Activated CD4-positive, alpha-beta T cell treated with anti-CD3 and anti-CD28 coated beads for 24 hours (primary cell): ENCODE data around the gene CAMP.
"Not testable (repeated sequence)": the region's sequence is repeated elsewhere in the genome, so short reads cannot be mapped to it uniquely, and the experiment has no call there.

ENCODE experiments used
- DNase-seq, 2 donors: peaks; one replicate each; pipeline ENCODE4 v3.0.0-alpha.2; 2020; ENCODE audit warnings: low read depth in 2 of 2

Gene CAMP

DNA sequence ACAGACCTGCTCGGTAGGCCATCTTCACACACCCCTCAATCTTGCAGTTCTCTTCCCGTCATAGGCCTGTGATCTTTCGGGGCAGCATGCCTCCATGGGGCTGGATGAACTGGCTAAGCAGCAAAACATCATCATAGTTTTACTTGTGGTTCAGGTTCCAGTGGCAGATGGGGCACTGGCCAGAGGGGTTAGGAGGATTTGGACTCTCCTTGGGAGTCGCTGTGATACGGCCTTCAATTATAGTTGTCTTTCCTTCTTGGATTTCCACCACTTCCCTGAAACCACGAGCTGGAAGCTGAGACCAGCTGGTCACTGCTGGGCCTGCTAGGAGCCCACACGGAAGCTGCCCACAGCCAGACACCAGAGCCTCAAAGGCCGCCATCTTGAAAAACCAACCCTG is 33.3 kb downstream of the CAMP start:
- no peak for DNase-seq

DNA sequence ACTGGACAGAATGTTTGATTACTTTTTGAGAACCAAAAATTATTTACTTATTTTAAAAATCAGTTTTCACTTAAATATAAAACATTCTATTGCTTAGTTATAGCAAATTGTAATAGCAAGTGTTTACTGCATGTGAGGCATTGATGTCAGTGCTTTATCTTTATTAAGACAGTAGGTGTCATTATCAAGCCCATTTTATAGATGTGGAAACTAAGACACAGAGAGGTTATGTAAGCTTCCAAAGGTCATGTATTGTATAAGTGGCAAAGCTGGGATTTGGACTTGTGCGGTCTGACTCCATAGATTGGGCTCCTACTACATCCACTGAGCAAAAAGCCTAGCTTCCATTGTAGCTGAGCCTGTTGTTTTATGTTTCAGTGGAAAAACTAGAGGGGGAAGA is 35.2 kb downstream of the CAMP start:
- no peak for DNase-seq

DNA sequence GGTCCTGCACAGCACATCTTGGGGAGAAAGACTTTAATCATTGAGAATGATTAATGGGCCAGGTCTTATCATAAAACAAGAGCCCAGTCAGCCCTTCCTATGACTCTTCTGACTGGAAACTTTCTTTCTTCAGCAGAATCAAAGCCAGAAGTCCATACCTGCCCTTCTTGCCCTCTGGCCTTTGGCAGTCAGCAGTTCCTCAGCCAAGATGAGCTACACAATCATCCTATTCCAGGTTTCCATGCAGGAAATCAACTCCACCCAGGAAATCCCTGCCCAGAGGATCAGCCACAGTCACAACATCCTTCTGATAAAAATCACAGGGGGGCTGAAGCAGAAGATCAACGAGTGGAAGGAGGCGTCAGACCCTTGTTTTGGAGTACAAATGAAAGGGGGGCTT is 44.5 kb downstream of the CAMP start:
- DNase-seq = no peak

DNA sequence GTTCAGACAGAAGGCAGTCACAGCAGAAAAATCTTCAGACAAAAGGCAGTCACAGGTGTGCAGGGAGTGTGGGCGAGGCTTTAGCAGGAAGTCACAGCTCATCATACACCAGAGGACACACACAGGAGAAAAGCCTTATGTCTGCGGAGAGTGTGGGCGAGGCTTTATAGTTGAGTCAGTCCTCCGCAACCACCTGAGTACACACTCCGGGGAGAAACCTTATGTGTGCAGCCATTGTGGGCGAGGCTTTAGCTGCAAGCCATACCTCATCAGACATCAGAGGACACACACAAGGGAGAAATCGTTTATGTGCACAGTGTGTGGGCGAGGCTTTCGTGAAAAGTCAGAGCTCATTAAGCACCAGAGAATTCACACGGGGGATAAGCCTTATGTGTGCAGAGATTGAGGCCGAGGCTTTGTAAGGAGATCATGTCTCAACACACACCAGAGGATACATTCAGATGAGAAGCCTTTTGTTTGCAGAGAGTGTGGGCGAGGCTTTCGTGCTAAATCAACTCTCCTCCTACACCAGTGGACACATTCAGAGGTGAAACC is 45.2 kb downstream of the CAMP start:
- DNase-seq = peak; percentile 79 to 81

DNA sequence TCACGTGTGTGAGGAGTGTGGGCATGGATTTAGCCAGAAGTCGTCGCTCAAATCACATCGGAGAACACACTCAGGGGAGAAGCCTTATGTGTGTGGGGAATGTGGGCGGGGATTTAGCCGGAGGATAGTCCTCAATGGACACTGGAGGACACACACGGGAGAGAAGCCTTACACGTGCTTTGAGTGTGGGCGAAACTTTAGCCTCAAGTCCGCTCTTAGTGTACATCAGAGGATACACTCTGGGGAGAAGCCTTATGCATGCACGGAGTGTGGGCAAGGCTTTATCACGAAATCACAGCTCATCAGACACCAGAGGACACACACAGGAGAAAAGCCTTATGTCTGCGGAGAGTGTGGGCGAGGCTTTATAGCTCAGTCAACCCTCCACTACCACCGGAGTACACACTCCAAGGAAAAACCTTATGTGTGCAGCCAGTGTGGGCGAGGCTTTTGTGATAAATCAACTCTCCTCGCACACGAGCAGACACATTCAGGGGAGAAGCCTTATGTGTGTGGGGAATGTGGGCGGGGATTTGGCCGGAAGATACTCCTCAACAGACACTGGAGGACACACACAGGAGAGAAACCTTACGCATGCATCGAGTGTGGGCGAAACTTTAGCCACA is 45.8 kb downstream of the CAMP start:
- peak; percentile 35 to 45 for DNase-seq

DNA sequence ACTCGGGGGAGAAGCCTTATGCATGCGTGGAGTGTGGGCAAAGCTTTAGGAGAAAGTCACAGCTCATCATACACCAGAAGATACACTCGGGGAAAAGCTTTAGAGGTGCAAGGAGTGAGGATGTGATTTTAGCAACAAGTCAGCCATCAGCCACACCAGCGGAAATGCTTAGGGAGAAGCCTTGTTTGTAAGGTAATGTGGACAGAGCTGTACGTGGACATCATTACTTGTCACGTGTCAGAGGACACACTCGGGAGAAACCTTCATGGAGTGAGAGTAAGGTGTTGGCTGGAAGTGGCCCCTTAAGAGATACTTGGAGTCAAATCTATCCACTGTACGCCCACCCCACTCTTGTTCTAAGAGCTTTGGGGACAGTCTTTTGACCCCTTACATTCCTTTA is 46.3 kb downstream of the CAMP start:
- no peak for DNase-seq

DNA sequence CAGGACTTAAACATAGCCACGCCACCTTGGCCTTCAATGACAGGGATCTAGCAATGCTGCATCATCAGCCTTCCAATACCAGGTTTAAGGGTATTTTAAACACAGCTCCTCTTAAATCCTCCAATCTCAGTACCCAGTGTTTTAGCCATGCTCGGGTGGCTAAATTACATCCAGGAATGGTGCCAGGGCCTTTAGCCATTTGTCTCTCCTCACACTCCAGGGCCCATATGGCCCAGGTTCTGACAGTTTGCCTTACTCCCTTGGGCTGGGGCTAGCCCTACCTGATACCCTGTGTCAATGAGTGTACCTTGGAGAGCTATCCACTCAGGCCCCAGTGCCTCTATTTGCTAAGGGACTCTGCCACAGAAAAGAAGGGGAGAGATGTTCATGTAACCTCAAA is 47.0 kb downstream of the CAMP start:
- no peak for DNase-seq

DNA sequence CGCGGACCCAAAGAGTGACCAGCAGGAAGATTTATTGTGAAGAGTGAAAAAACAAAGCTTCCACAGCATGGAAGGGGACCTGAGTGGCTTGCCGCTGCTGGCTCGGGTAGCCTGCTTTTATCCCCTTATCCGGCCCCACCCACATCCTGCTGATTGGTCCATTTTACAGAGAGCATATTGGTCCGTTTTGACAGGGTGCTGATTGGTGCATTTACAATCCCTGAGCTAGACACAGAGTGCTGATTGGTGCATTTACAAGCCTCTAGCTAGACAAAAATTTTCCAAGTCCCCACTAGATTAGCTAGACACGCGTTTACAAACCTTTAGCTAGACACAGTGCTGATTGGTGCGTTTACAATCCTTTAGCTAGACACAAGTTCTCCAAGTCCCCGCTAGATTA is 47.9 kb downstream of the CAMP start:
- DNase-seq = not testable (repeated sequence)

DNA sequence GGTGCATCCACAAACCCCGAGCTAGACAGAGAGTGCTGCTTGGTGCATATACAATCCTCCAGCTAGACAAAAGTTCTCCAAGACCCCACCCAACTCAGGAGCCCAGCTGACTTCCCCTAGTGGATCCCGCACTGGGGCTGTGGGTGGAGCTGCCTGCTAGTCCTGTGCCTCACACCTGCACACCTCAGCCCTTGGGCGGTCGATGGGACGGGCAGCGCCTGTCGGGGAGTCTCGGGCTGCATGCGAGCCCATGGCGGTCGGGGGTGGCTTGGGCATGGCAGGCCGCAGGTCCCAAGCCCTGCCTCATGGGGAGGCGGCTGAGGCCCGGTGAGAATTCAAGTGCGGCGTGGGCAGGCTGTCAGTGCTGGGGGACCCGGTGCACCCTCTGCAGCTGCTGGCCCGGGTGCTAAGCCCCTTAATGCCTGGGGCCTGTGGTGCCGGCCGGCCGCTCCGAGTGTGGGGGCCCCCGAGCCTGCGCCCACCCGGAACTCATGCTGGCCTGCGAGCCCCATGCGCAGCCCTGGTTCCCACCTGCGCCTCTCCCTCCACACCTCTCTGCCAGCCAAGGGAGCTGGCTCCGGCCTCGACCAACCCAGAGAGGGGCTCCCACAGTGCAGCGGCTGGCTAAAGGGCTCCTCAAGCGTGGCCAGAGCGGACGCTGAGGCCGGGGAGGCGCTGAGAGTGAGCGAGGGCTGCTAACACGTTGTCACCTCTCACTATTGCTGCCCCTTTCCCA is 48.6 kb downstream of the CAMP start:
- DNase-seq = no peak

DNA sequence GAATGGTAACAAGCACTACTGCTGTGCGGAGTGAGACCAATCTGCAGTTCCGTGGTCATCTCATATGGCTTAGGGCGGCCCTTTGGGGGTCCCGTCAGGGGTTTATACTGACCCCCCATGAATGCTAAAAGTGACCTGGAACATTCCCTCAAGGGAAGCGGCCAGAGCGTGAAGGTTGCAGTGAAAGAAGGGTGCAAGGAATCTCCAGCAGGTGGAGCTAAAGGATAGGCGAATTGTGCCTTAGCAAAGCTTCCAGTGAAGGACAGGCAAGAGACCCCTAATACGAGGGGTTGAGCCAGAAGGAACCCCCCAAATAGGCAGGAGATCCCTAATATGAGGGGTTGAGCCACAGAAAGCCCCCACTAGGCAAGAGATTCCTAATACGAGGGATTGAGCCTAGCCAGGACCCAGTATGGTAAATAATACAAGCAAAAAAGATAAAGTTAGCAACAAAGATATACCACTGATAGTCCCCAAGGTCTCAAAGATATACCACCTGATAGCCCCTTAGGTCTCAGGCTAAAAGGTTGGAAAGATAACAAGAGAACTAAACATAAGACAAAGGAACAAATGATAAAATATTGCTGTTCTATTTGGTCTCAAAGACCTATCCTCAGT is 50.4 kb downstream of the CAMP start:
- DNase-seq = peak; percentile 25 to 52

DNA sequence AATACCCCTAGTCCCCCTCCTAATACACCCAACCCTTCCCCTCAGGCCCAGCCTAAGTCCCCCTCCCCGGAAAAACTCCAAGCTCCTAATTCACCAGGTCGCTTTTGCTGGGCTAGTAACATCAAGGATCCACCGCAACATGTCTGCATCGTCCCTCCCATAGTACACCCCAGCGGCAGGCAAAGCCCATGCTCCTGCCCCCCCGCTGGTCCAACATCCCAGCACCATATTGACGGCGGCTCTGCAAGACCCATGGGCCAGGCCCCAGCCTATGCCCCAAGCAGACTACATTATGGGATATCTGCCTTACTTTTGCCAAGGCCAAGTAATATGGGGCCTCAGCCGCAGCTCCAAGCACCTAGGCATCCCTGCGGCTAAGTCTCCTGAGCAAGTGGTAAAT is 51.2 kb downstream of the CAMP start:
- DNase-seq = no peak
